HEK293 (cell line): ENCODE measurements around the gene DRC3.

Experiments used
- CTCF ChIA-PET: fragments of 350-600 bp; formaldehyde crosslinking; extraction: SDS; loops from one replicate; lab custom pipeline; 2021; ENCODE audit warnings: antibody characterized with exemption; lab: Yijun Ruan, JAX
- POLR2A ChIA-PET: fragments of 300-600 bp; formaldehyde crosslinking; extraction: SDS; loops from one replicate; lab custom pipeline; 2020; ENCODE audit warnings: antibody characterized with exemption, inconsistent platforms; lab: Yijun Ruan, JAX
- H3K27ac ChIP-seq: fragments of 200-500 bp; sonication (Bioruptor generic); 2 replicates; pipeline ENCODE4 v1.5.1; 2014; ENCODE audit warnings: low read depth, low read length, control low read depth, inconsistent platforms; ENCODE audit errors: extremely low read depth
- H3K36me3 ChIP-seq, 2 experiments: fragments of 200-500 bp in 1 of 2; sonication (Bioruptor generic) in 1 of 2; 1 replicate in 1 of 2; 2 replicates in 1 of 2; pipeline ENCODE4 v1.5.1; 2014 to 2017; ENCODE audit warnings: inconsistent platforms in 2 of 2, low read length in 2 of 2; ENCODE audit not compliant: control insufficient read depth in 2 of 2, insufficient read depth in 1 of 2
- H3K4me1 ChIP-seq: fragments of 200-500 bp; sonication (Bioruptor generic); 2 replicates; pipeline ENCODE4 v1.5.1; 2014; ENCODE audit warnings: mild to moderate bottlenecking, low read length, inconsistent platforms; ENCODE audit not compliant: control insufficient read depth, insufficient read depth
- H3K4me3 ChIP-seq: 2 replicates; pipeline ENCODE4 v1.5.1; 2011; ENCODE audit warnings: low read depth, mild to moderate bottlenecking, control low read depth, low read length, moderate library complexity
- H3K9me3 ChIP-seq: fragments of 200-500 bp; sonication (Bioruptor generic); 2 replicates; pipeline ENCODE4 v1.5.1; 2014; ENCODE audit warnings: low read depth, low read length, inconsistent platforms; ENCODE audit not compliant: control insufficient read depth, insufficient read depth
- EGR2 ChIP-seq: fragments of 450-650 bp; formaldehyde crosslinking; IDR thresholded peaks from 2 replicates; pipeline ENCODE4 v1.5.1; 2016; ENCODE audit warnings: low read depth, missing biosample characterization, missing genetic modification characterization
- HOXA7 ChIP-seq: sonication (generic); formaldehyde crosslinking; IDR thresholded peaks from 2 replicates; pipeline ENCODE4 v1.8.1; 2022; ENCODE audit warnings: missing genetic modification reagents, borderline replicate concordance
- HOXD13 ChIP-seq: sonication (generic); formaldehyde crosslinking; IDR thresholded peaks from 2 replicates; pipeline ENCODE4 v1.8.0; 2022; ENCODE audit warnings: missing genetic modification reagents, borderline replicate concordance
- KLF8 ChIP-seq: fragments of 450-650 bp; formaldehyde crosslinking; IDR thresholded peaks from 2 replicates; pipeline ENCODE4 v1.5.1; 2016; ENCODE audit warnings: missing biosample characterization, missing genetic modification characterization
- MEIS1 ChIP-seq: sonication (generic); formaldehyde crosslinking; IDR thresholded peaks from 2 replicates; pipeline ENCODE4 v1.8.1; 2022; ENCODE audit warnings: missing genetic modification reagents, mild to moderate bottlenecking, borderline replicate concordance
- MZF1 ChIP-seq: fragments of 450-650 bp; formaldehyde crosslinking; IDR thresholded peaks from 2 replicates; pipeline ENCODE4 v1.5.1; 2017; ENCODE audit warnings: missing biosample characterization, missing genetic modification characterization, borderline replicate concordance
- SP7 ChIP-seq: fragments of 450-650 bp; formaldehyde crosslinking; IDR thresholded peaks from 2 replicates; pipeline ENCODE4 v1.5.1; 2016; ENCODE audit warnings: missing biosample characterization, missing genetic modification characterization
- YY2 ChIP-seq: fragments of 450-650 bp; formaldehyde crosslinking; IDR thresholded peaks from 2 replicates; pipeline ENCODE4 v1.5.1; 2016; ENCODE audit warnings: missing biosample characterization, missing genetic modification characterization
- ZFHX2 ChIP-seq: fragments of 450-650 bp; formaldehyde crosslinking; conservative IDR thresholded peaks from 2 replicates; pipeline ENCODE4 v1.5.1; 2016; ENCODE audit warnings: missing biosample characterization, missing genetic modification characterization
- ZNF132 ChIP-seq: fragments of 450-650 bp; formaldehyde crosslinking; IDR thresholded peaks from 2 replicates; pipeline ENCODE4 v1.5.1; 2017; ENCODE audit warnings: missing biosample characterization, missing genetic modification characterization, borderline replicate concordance
- ZNF138 ChIP-seq: fragments of 450-650 bp; formaldehyde crosslinking; IDR thresholded peaks from 2 replicates; pipeline ENCODE4 v1.5.1; 2016; ENCODE audit warnings: missing biosample characterization, missing genetic modification characterization, borderline replicate concordance
- ZNF174 ChIP-seq: fragments of 450-650 bp; formaldehyde crosslinking; IDR thresholded peaks from 2 replicates; pipeline ENCODE4 v1.5.0; 2017; ENCODE audit warnings: missing biosample characterization, mild to moderate bottlenecking, missing genetic modification characterization
- ZNF248 ChIP-seq: fragments of 450-650 bp; formaldehyde crosslinking; IDR thresholded peaks from 2 replicates; pipeline ENCODE4 v1.5.1; 2017; ENCODE audit warnings: missing biosample characterization, missing genetic modification characterization
- ZNF324 ChIP-seq: fragments of 450-650 bp; formaldehyde crosslinking; IDR thresholded peaks from 2 replicates; pipeline ENCODE4 v1.5.1; 2016; ENCODE audit warnings: missing biosample characterization, missing genetic modification characterization
- ZNF37A ChIP-seq: fragments of 450-650 bp; IDR thresholded peaks from 2 replicates; pipeline ENCODE4 v1.5.1; 2018; ENCODE audit warnings: missing biosample characterization, missing genetic modification characterization
- ZNF398 ChIP-seq: fragments of 450-650 bp; formaldehyde crosslinking; IDR thresholded peaks from 2 replicates; pipeline ENCODE4 v1.5.1; 2017; ENCODE audit warnings: missing biosample characterization, missing genetic modification characterization
- ZNF433 ChIP-seq: fragments of 450-650 bp; formaldehyde crosslinking; IDR thresholded peaks from 2 replicates; pipeline ENCODE4 v1.5.1; 2016; ENCODE audit warnings: missing biosample characterization, missing genetic modification characterization, low read depth
- ZNF510 ChIP-seq: fragments of 450-650 bp; formaldehyde crosslinking; IDR thresholded peaks from 2 replicates; pipeline ENCODE4 v1.5.1; 2018; ENCODE audit warnings: mild to moderate bottlenecking, missing genetic modification characterization, missing biosample characterization; ENCODE audit not compliant: insufficient replicate concordance
- ZNF558 ChIP-seq: fragments of 450-650 bp; formaldehyde crosslinking; IDR thresholded peaks from 2 replicates; pipeline ENCODE4 v1.5.1; 2016; ENCODE audit warnings: missing biosample characterization, missing genetic modification characterization
- ZNF624 ChIP-seq: fragments of 450-650 bp; formaldehyde crosslinking; IDR thresholded peaks from 2 replicates; pipeline ENCODE4 v1.5.1; 2017; ENCODE audit warnings: missing biosample characterization, missing genetic modification characterization
- ZNF701 ChIP-seq: fragments of 450-650 bp; formaldehyde crosslinking; IDR thresholded peaks from 2 replicates; pipeline ENCODE4 v1.5.1; 2016; ENCODE audit warnings: missing biosample characterization, missing genetic modification characterization
- ZNF707 ChIP-seq: fragments of 450-650 bp; formaldehyde crosslinking; IDR thresholded peaks from 2 replicates; pipeline ENCODE4 v1.5.1; 2016; ENCODE audit warnings: missing biosample characterization, missing genetic modification characterization
- ZNF76 ChIP-seq: fragments of 450-650 bp; formaldehyde crosslinking; IDR thresholded peaks from 2 replicates; pipeline ENCODE4; 2016; ENCODE audit warnings: low read depth, missing biosample characterization, missing genetic modification characterization, borderline replicate concordance
- ZNF837 ChIP-seq: fragments of 450-650 bp; formaldehyde crosslinking; IDR thresholded peaks from 2 replicates; pipeline ENCODE4 v1.5.1; 2016; ENCODE audit warnings: missing biosample characterization, missing genetic modification characterization
- ZSCAN30 ChIP-seq: fragments of 450-650 bp; IDR thresholded peaks from 2 replicates; pipeline ENCODE4 v1.5.1; 2018; ENCODE audit warnings: missing biosample characterization, mild to moderate bottlenecking, missing genetic modification characterization, moderate library complexity
- TF ChIP-seq, protein P1 (sequence below): fragments of 450-650 bp; formaldehyde crosslinking; IDR thresholded peaks from 2 replicates; pipeline ENCODE4 v1.5.1; 2016; ENCODE audit warnings: missing biosample characterization, missing genetic modification characterization
- TF ChIP-seq, protein P2 (sequence below): fragments of 450-650 bp; formaldehyde crosslinking; IDR thresholded peaks from 2 replicates; pipeline ENCODE4 v1.5.1; 2017; ENCODE audit warnings: missing biosample characterization, missing genetic modification characterization
- TF ChIP-seq, protein P3 (sequence below): fragments of 450-650 bp; formaldehyde crosslinking; conservative IDR thresholded peaks from 2 replicates; pipeline ENCODE4 v1.5.1; 2016; ENCODE audit warnings: low read depth, missing biosample characterization, missing genetic modification characterization

The DRC3 gene

DNA sequence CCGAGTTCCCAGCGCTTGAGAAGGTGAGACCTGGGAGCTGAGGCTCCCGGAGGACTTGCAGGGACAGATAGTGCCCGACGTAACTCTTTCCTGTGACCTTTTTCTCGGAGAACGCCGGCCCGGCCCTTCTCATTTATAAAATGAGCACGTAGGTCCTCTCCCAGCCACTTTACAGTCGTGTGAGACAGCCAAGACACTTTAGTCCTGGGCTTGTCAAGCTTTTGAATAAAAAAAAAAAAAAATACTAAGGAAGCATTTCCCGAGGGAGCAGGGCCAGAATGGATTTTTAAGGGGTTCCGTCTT, 241 bp downstream of the DRC3 start:
- Histone ChIP-seq H3K9me3 (no peaks in the 10 kb centered on the region), H3K27ac (no peak overlapping the region), H3K4me3 (peak overlapping the region; percentile 76), H3K36me3 (no peaks in the 10 kb centered on the region), H3K4me1 (peaks cover 17% of the 10 kb centered on the region)
- ChIA-PET POLR2A (interaction anchor here (0.5 to 2.1 kb wide), 24 partner anchors 8 to 474 kb away, joined by 3 to 26 read pairs (median 8); no protein-coding TSS in a partner anchor), CTCF (interaction anchor here (0.6 to 3.1 kb wide), 9 partner anchors 10 to 704 kb away, joined by 3 to 23 read pairs (median 4); no protein-coding TSS in a partner anchor)
- TF ChIP-seq ZNF558 (tag by site-specific recombination) (no peak), ZNF701 (tag by site-specific recombination) (no peak), ZNF132 (no peak), ZNF76 (tag by site-specific recombination) (0 out of 2 replicates have a peak, but pooled peaks have one; percentile 58), KLF8 (tag by site-specific recombination) (no peak), ZNF248 (tag by site-specific recombination) (no peak), SP7 (tag by site-specific recombination) (0 out of 2 replicates have a peak, but pooled peaks have one; percentile 2), YY2 (tag by site-specific recombination) (no peak)
- TF ChIP-seq, protein P1, sequence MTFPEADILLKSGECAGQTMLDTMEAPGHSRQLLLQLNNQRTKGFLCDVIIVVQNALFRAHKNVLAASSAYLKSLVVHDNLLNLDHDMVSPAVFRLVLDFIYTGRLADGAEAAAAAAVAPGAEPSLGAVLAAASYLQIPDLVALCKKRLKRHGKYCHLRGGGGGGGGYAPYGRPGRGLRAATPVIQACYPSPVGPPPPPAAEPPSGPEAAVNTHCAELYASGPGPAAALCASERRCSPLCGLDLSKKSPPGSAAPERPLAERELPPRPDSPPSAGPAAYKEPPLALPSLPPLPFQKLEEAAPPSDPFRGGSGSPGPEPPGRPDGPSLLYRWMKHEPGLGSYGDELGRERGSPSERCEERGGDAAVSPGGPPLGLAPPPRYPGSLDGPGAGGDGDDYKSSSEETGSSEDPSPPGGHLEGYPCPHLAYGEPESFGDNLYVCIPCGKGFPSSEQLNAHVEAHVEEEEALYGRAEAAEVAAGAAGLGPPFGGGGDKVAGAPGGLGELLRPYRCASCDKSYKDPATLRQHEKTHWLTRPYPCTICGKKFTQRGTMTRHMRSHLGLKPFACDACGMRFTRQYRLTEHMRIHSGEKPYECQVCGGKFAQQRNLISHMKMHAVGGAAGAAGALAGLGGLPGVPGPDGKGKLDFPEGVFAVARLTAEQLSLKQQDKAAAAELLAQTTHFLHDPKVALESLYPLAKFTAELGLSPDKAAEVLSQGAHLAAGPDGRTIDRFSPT (tag by site-specific recombination): no peak
- TF ChIP-seq, protein P2, sequence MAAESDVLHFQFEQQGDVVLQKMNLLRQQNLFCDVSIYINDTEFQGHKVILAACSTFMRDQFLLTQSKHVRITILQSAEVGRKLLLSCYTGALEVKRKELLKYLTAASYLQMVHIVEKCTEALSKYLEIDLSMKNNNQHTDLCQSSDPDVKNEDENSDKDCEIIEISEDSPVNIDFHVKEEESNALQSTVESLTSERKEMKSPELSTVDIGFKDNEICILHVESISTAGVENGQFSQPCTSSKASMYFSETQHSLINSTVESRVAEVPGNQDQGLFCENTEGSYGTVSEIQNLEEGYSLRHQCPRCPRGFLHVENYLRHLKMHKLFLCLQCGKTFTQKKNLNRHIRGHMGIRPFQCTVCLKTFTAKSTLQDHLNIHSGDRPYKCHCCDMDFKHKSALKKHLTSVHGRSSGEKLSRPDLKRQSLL (tag by site-specific recombination): 0 out of 2 replicates have a peak, but pooled peaks have one; percentile 48

DNA sequence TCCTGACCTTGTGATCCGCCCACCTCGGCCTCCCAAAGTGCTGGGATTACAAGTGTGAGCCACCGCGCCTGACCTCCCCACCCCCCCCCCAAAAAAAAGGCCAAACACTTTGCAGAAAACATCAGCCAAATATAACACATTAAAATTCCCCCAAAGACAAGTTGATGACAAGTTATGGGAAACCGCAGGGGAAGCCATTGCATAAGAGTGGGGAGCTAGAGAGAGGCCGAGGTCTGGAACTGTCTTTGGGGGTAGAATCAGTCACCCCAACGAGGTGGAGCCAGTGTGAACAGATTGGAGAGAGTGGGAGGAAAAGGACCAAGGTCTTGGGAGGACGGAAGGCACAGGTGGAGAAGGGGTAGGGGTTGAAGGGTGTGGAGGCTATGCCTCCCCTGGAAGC, 2.8 kb downstream of the DRC3 start:
- H3K4me1 ChIP-seq: peaks cover 15% of the 10 kb centered on the region
- no peak overlapping the region for H3K4me3 ChIP-seq
- TF ChIP-seq MEIS1 (CRISPR knock-in tag) (no peak), ZNF837 (tag by site-specific recombination) (no peak), ZNF324 (tag by site-specific recombination) (no peak), ZNF510 (tag by site-specific recombination) (no peak), ZNF398 (tag by site-specific recombination) (no peak), ZNF37A (no peak), ZNF138 (tag by site-specific recombination) (no peak), HOXA7 (CRISPR knock-in tag) (no peak), HOXD13 (CRISPR knock-in tag) (no peak), MZF1 (tag by site-specific recombination) (no peak), ZNF624 (tag by site-specific recombination) (no peak), ZSCAN30 (tag by site-specific recombination) (no peak), EGR2 (tag by site-specific recombination) (no peak), ZNF174 (tag by site-specific recombination) (no peak), ZNF707 (tag by site-specific recombination) (no peak), ZFHX2 (tag by site-specific recombination) (no peak), ZNF433 (tag by site-specific recombination) (no peak)
- TF ChIP-seq, protein P3, sequence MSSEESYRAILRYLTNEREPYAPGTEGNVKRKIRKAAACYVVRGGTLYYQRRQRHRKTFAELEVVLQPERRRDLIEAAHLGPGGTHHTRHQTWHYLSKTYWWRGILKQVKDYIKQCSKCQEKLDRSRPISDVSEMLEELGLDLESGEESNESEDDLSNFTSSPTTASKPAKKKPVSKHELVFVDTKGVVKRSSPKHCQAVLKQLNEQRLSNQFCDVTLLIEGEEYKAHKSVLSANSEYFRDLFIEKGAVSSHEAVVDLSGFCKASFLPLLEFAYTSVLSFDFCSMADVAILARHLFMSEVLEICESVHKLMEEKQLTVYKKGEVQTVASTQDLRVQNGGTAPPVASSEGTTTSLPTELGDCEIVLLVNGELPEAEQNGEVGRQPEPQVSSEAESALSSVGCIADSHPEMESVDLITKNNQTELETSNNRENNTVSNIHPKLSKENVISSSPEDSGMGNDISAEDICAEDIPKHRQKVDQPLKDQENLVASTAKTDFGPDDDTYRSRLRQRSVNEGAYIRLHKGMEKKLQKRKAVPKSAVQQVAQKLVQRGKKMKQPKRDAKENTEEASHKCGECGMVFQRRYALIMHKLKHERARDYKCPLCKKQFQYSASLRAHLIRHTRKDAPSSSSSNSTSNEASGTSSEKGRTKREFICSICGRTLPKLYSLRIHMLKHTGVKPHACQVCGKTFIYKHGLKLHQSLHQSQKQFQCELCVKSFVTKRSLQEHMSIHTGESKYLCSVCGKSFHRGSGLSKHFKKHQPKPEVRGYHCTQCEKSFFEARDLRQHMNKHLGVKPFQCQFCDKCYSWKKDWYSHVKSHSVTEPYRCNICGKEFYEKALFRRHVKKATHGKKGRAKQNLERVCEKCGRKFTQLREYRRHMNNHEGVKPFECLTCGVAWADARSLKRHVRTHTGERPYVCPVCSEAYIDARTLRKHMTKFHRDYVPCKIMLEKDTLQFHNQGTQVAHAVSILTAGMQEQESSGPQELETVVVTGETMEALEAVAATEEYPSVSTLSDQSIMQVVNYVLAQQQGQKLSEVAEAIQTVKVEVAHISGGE (tag by site-specific recombination): no peak
- CTCF ChIA-PET: interaction anchor here (0.9 to 1.2 kb wide), 2 partner anchors 9 to 84 kb away, joined by 6 to 7 read pairs; no protein-coding TSS in a partner anchor
- no peak overlapping the region for H3K27ac ChIP-seq
- no peaks in the 10 kb centered on the region for H3K36me3 ChIP-seq
- H3K9me3 ChIP-seq: no peaks in the 10 kb centered on the region
- POLR2A ChIA-PET: interaction anchor here (0.6 kb wide), 1 partner anchor 23 kb away, joined by 5 read pairs; no protein-coding TSS in a partner anchor
